GOT3 (cell line): Measurements from ENCODE around the gene BET1.
"Not testable (repeated sequence)": the region's sequence is repeated elsewhere in the genome, so short reads cannot be mapped to it uniquely, and the experiment has no call there.

ENCODE experiments used
- DNase-seq: peaks from one replicate; lab custom pipeline; 2025; ENCODE audit warnings: mixed read lengths; lab: John Stamatoyannopoulos, UW

Gene BET1

GRCh38 chr7:94004024-94004951, at the start of gene BET1:
BET1 (minus strand) TSS chr7:94004355; CDS start chr7:94004216, 139 bp downstream.
- DNase-seq = peak; percentile 42

GRCh38 chr7:94053532-94053931, 49.4 kb upstream of the BET1 start:
- DNase-seq = no peak

- no peak for DNase-seq
These were observed 48.4 kb upstream of the BET1 start for GRCh38 chr7:94052398-94053180.

- DNase-seq = no peak
These were observed 45.9 kb upstream of the BET1 start for GRCh38 chr7:94050046-94050445.

- DNase-seq = no peak
These were observed 45.5 kb upstream of the BET1 start for GRCh38 chr7:94049615-94050014.

GRCh38 chr7:94048755-94049154, 44.6 kb upstream of the BET1 start:
- no peak for DNase-seq

GRCh38 chr7:94047956-94048355, 43.8 kb upstream of the BET1 start:
- no peak for DNase-seq

- DNase-seq = no peak
These were observed 41.4 kb upstream of the BET1 start for GRCh38 chr7:94045581-94045980.

GRCh38 chr7:94044806-94045205, 40.7 kb upstream of the BET1 start:
- no peak for DNase-seq

GRCh38 chr7:94043299-94043698, 39.1 kb upstream of the BET1 start:
- DNase-seq = no peak

- DNase-seq = no peak
These were observed 38.2 kb upstream of the BET1 start for GRCh38 chr7:94042381-94042780.

- DNase-seq = no peak
These were observed 37.4 kb upstream of the BET1 start for GRCh38 chr7:94041529-94041928.

GRCh38 chr7:94040254-94040653, 36.1 kb upstream of the BET1 start:
- no peak for DNase-seq

- DNase-seq = no peak
These were observed 35.3 kb upstream of the BET1 start for GRCh38 chr7:94039368-94040035.

GRCh38 chr7:94031865-94032264, 27.7 kb upstream of the BET1 start:
- DNase-seq = no peak

GRCh38 chr7:94030634-94031033, 26.5 kb upstream of the BET1 start:
- DNase-seq = no peak

- no peak for DNase-seq
These were observed 25.8 kb upstream of the BET1 start for GRCh38 chr7:94029976-94030375.

GRCh38 chr7:94028768-94029167, 24.6 kb upstream of the BET1 start:
- no peak for DNase-seq

GRCh38 chr7:94026619-94027018, 22.5 kb upstream of the BET1 start:
- DNase-seq = not testable (repeated sequence)

- no peak for DNase-seq
These were observed 18.4 kb upstream of the BET1 start for GRCh38 chr7:94022550-94022949.

GRCh38 chr7:94016786-94017185, 12.6 kb upstream of the BET1 start:
- no peak for DNase-seq

- no peak for DNase-seq
These were observed 11.4 kb upstream of the BET1 start for GRCh38 chr7:94015538-94015937.
